GM19238 (cell line): ENCODE measurements around the gene LIF.
"Not testable (repeated sequence)": the region's sequence is repeated elsewhere in the genome, so short reads cannot be mapped to it uniquely, and the experiment has no call there.

Source experiments
- DNase-seq: peaks from one replicate; pipeline ENCODE4 v3.0.0; 2011; ENCODE audit warnings: low spot score; ENCODE audit not compliant: insufficient read length

Gene LIF

DNA sequence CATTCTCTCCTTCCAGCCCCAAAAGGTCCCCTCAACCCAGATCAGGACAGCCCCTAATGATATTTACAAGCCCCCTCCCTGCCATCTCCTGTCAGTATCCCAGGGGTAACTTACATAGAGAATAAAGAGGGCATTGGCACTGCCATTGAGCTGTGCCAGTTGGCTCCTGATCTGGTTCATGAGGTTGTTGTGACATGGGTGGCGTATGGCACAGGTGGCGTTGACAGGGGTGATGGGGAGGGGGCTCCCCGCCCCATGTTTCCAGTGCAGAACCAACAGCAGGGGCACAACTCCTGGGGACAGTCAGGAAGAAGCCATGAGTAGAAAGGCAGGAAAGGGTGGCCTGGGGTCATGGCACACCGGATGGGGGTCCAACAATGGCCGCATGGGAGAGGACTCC lies 1.9 kb downstream of the LIF start:
- DNase-seq, result no peak

GRCh38 chr22:30244066-30244465 lies 2.5 kb downstream of the LIF start:
- DNase-seq, result no peak

- no peak for DNase-seq
These were observed 2.9 kb downstream of the LIF start for GRCh38 chr22:30243661-30244060.

GRCh38 chr22:30241576-30242371 lies 4.8 kb downstream of the LIF start:
- no peak for DNase-seq

GRCh38 chr22:30240541-30241417 lies 5.8 kb downstream of the LIF start:
- no peak for DNase-seq

GRCh38 chr22:30239488-30240405 lies 6.8 kb downstream of the LIF start:
- no peak for DNase-seq

GRCh38 chr22:30238661-30239487 lies 7.7 kb downstream of the LIF start:
- DNase-seq, result no peak

DNA sequence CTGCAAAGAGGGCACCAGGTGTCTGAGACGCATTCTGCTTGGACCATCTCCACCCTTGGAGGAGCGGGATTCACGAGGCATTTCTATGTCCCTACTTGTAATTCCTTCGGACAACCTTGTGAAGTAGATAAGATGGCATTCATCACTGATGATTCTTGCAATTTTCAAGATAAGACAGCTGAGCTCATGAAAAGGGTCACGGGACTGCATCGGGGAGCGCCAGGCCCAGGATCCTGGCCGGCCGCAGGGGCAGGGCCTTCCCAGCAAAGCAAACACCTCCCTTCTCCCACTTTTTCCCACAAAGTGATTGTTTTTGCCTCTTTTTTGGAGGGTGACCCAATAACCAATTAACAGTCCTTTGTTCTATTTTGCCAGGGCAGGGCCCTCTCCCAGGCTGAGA lies 8.4 kb downstream of the LIF start:
- DNase-seq, result no peak

DNA sequence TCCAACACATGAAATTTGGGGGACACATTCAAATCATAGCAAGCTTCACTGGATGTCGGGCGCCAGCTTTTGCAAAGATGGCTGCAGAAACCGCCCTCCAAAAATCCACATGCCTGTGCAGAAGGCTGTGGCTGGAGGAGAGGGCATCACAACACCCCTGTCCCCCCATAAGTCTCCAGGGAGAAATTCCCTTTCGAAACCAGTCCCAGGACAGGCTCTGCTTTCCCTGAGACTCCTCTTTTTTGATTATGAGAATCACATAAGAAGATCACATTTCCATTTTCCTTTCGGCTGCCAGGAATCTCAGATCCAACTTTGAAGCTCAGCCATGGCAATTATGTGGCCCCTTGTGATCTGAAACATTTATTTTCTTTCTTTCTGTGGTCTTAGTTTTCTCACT lies 9.7 kb downstream of the LIF start:
- no peak for DNase-seq

- no peak for DNase-seq
These were observed 10.8 kb downstream of the LIF start for GRCh38 chr22:30235687-30236170.

DNA sequence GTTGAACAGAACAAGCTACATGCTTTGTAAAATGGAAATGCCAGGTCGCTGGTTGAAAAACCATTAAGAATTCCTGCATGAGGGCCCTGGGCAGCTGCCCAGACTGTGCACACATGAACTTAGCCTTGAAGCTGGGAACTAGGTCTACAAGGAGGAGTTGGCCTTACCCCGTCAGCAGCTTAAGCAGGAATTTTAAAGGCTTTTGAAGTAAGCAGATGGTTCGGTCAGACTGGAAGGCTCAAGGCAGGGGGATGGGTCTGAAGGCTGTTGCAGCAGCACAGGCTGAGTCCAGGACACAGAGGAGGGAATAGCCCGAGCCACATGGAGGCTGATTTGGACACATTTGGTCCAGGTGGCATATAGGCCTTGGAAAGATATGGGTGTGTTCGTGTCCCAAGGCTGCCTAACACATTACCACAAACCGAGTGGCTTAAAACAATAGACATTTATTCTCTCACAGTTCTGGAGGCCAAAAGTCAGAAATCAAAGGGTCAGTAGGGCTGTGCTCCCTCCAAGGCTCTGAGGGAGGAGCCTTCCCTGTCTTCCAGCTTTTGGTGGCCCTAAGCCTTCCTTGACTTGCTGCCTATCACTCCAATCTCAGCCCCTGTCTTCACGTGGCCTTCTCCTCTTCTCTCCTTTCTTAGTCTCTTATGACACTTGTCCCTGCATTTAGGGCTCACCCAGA lies 11.6 kb downstream of the LIF start:
- DNase-seq, result no peak

GRCh38 chr22:30234325-30234724 lies 12.2 kb downstream of the LIF start:
- DNase-seq, result not testable (repeated sequence)

- DNase-seq, result no peak
These were observed 13.0 kb downstream of the LIF start for GRCh38 chr22:30233582-30233981.

DNA sequence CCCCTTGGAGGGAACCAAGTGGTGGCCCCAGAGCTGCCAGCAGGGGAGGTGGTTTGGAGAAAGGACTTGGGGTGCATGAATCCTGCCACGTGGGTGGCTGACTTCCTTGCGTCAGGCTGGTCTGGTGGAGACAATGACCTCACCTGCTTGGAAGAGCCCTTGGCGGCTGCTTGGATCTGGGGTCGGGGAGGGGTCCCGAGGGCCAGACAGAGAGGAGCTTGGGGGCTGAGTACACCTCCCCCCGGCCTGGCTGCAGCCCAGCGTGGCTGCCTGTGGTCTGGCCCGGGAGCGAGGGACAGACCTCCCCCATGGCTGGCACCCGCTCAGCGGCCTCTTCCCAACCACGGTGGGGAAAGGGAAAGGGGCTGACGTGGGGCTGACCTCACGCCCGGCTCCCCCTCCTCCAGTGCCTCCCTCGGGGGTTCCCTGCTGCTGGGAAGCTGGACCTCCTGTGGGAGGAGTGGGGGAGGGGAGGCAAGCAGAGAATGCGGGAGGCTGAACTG lies 13.8 kb downstream of the LIF start:
- DNase-seq, result no peak

- DNase-seq, result no peak
These were observed 15.6 kb downstream of the LIF start for GRCh38 chr22:30230787-30231461.

GRCh38 chr22:30230330-30230729 lies 16.2 kb downstream of the LIF start:
- no peak for DNase-seq

DNA sequence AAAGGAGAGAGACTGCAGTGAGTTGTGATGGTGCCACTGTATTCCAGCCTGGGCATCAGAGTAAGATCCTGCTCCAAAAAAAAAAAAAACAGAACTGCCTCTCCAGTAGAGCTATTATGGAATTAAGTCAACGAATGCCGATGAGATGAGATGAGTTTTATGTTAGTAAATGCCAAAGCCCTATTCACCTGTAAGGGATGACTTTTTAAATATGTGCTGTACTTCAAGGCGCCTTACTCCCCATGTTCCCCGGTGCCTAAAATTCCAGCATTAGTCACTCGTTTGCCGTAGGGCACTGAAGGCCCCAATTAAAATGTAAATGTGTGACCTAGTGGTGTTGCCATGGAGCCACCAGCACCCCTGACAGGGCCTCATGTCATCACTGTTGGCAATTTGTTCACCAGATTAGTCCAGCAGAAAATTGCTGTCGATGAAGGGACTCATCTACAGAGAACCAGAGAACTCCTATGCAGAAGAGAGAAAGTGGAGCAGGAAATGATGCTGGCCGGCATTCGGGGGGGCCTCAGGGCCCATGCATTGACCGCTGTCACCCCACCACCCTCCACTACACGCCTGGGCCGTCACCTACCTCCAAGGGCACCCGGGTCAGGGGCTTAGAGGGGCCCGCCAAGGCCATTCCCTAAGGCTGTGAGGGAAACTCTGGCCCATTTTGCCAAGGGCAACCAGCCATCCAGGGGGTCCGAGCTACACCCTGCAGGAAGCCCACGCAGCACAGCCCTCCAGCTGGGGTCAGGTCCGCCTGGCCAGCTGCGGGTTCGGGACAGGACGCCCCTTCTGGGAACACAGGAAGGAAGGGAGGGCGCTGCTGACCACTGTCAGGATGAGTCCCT lies 17.8 kb downstream of the LIF start:
- no peak for DNase-seq
